ENCODE data around the gene SPRYD7. TPM values are rescaled to one million over a fixed set of nuclear protein-coding genes. Genes with fewer than 3 reads are reported as not detected.

SPRYD7 gene
- total and polyA plus RNA-seq, 2 donors (not counting 1 experiment from before 2014, with no cell fraction given): 1.9 to 4.5 TPM

DNA sequence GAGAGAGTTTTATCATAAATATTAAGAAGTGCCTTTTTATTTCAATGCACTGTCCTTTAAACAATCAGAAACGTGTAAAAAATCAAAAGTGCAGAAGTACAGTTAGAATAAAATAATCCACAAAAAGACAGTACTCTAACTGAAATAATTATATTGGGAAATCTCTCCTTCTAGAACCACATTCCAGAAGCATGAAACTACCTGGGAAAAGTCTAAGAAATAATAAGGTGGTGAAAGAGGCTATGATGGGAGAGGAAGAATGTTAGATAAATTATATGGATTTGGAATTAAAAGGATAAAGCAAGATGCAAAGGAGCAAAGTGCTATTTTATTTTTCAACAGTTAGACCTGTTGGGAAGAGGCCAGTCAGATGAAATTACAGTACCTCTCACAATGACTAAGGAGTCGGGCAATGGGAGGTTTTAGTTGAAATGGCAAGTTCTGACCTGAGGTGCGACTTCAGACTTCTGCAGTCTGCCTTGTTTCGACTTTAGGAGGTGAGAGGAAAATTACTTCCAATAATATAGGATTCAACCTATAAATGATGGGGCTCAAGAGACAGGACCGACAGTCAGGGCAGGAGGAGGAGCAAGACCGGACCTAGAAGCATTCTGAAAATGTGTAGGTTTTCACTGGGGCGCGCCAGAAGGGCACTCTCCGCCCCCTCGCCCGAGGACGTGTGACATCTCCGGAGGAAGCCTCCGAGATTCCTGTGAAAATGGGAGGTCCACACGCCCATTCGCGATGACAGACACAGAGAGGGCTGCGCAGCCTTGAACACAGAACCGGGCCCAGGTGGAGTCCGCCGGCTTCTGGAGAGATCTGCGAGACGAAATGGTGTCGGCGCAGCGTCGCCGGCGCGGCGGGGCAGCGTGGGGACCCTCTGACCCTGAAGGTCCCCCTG, 717 bp downstream of the SPRYD7 start:
- Histone ChIP-seq H3K27ac (ENCODE audit: low read length in 2 of 2) (peak overlapping the region; percentile 51 to 90), H4K20me1 (ENCODE audit: control insufficient read depth, insufficient read depth, low read length, poor library complexity, severe bottlenecking) (no peaks in the 10 kb centered on the region), H3K79me2 (ENCODE audit: control insufficient read depth, insufficient read depth, low read length) (peaks cover 29% of the 10 kb centered on the region), H3K9me3 (ENCODE audit: control extremely low read depth in 1 of 3, control insufficient read depth in 2 of 3, insufficient read depth in 1 of 3, low read length in 2 of 3) (no peaks in the 10 kb centered on the region), H3K36me3 (replicated peaks in 1 of 2; ENCODE audit: control extremely low read depth in 1 of 2, control insufficient read depth in 1 of 2, extremely low read depth in 1 of 2, insufficient read depth in 2 of 2, low read length in 1 of 2) (no peaks in the 10 kb centered on the region), H3K4me2 (replicated peaks; ENCODE audit: low read depth, low read length, poor library complexity, severe bottlenecking) (peak overlapping the region; percentile 80), H3K9ac (ENCODE audit: low read length) (peak overlapping the region; percentile 77), H3K27me3 (replicated peaks in 1 of 4; ENCODE audit: control extremely low read depth in 1 of 4, control insufficient read depth in 3 of 4, insufficient read depth in 4 of 4, low read length in 3 of 4) (no peaks in the 10 kb centered on the region), H2AFZ (ENCODE audit: insufficient read depth, low read depth, low read length, poor library complexity, severe bottlenecking) (peak overlapping the region; percentile 91), H3K4me1 (ENCODE audit: control insufficient read depth in 2 of 2, insufficient read depth in 2 of 2, low read length in 2 of 2) (peaks cover 15 to 17% of the 10 kb centered on the region in 2 donors), H3K4me3 (ENCODE audit: control extremely low read depth in 1 of 5, extremely low read depth in 1 of 5, insufficient read depth in 1 of 5, low read depth in 2 of 5, low read length in 4 of 5) (peak overlapping the region; percentile 61 to 94 (median 79))
- Mint-ChIP-seq H3K4me3 (peak overlapping the region; percentile 88), H3K4me1 (peaks cover 31% of the 10 kb centered on the region), H3K27ac (peak overlapping the region; percentile 86), H3K27me3 (no peaks in the 10 kb centered on the region), H3K9me3 (ENCODE audit: insufficient read depth) (no peaks in the 10 kb centered on the region)
- POLR2A ChIA-PET: interaction anchor here (0.8 to 1.2 kb wide), 4 partner anchors 62 to 195 kb away, joined by 3 to 6 read pairs (median 4); partner anchors contain the start of genes KPNA3 and TRIM13
- CTCF ChIA-PET: interaction anchor here (1.0 to 1.7 kb wide), 16 partner anchors 11 to 1884 kb away, joined by 3 to 10 read pairs (median 4); partner anchors contain the start of genes RNASEH2B and TRIM13
- intact Hi-C loops (cut with micrococcal nuclease): loop anchor here (1.0 to 10.0 kb wide), 14 partner anchors 62 to 1649 kb away; partner anchors contain the start of genes ARL11, CAB39L, EBPL and FNDC3A
- no peak for DNase-seq
- WGBS (ENCODE audit: insufficient coverage): under 1% methylated on average over 28 of the region's 32 CpGs
- peak; percentile 0 for ATAC-seq (ENCODE audit: low read depth)
- TF ChIP-seq, protein P1, sequence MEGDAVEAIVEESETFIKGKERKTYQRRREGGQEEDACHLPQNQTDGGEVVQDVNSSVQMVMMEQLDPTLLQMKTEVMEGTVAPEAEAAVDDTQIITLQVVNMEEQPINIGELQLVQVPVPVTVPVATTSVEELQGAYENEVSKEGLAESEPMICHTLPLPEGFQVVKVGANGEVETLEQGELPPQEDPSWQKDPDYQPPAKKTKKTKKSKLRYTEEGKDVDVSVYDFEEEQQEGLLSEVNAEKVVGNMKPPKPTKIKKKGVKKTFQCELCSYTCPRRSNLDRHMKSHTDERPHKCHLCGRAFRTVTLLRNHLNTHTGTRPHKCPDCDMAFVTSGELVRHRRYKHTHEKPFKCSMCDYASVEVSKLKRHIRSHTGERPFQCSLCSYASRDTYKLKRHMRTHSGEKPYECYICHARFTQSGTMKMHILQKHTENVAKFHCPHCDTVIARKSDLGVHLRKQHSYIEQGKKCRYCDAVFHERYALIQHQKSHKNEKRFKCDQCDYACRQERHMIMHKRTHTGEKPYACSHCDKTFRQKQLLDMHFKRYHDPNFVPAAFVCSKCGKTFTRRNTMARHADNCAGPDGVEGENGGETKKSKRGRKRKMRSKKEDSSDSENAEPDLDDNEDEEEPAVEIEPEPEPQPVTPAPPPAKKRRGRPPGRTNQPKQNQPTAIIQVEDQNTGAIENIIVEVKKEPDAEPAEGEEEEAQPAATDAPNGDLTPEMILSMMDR (IDR thresholded peaks at IDR 0.05): no peak
- no peak for TF ChIP-seq EZH2 (IDR thresholded peaks at IDR 0.05; ENCODE audit: borderline replicate concordance, insufficient read depth, low read depth, low read length, poor library complexity, severe bottlenecking)

All from B cell (primary cell).